Stomach (tissue), 9 donors: Measurements from ENCODE around the gene SFMBT2. TPM values are rescaled to one million over a fixed set of nuclear protein-coding genes. Genes with fewer than 3 reads are reported as not detected.

Experiments
- DNase-seq, 2 donors: peaks; one replicate each; pipeline versions ENCODE4 v3.0.0 to v3.0.0-alpha.2; 2013 to 2019
- H3K27ac ChIP-seq, 5 donors: fragments of 200-600 bp in 4 of 5; sonication (generic) in 4 of 5; one replicate each; pipeline ENCODE4 v1.5.1; 2013 to 2019; ENCODE audit warnings: mild to moderate bottlenecking in 1 of 5, moderate library complexity in 1 of 5
- H3K27me3 ChIP-seq, 3 donors: fragments of 200-600 bp; sonication (generic); one replicate each; pipeline ENCODE4 v1.5.1; 2017 to 2019; ENCODE audit warnings: mixed run types in 1 of 3
- H3K36me3 ChIP-seq, 4 donors: fragments of 200-600 bp; sonication (generic); 1 replicate in 3 of 4; 2 replicates in 1 of 4; pipeline ENCODE4 v1.5.1; 2016 to 2019
- H3K4me1 ChIP-seq, 4 donors: fragments of 200-600 bp; sonication (generic); one replicate each; pipeline ENCODE4 v1.5.1; 2016 to 2019
- H3K4me3 ChIP-seq, 4 donors: fragments of 200-600 bp; sonication (generic) in 3 of 4; one replicate each; pipeline ENCODE4 v1.5.1; 2016 to 2019; ENCODE audit warnings: mild to moderate bottlenecking in 1 of 4
- H3K9me3 ChIP-seq, 4 donors: fragments of 200-600 bp; sonication (generic); one replicate each; pipeline ENCODE4 v1.5.1; 2016 to 2019
- CTCF ChIP-seq, 7 experiments: fragments of 450-650 bp in 4 of 7; fragments of 200-600 bp in 3 of 7; sonication (generic) in 3 of 7; IDR thresholded peaks; one replicate each; pipeline ENCODE4 v1.5.1; 2016 to 2019; ENCODE audit warnings: antibody characterized with exemption in 7 of 7, control low read depth in 2 of 7, mild to moderate bottlenecking in 1 of 7
- EP300 ChIP-seq: sonication (generic); formaldehyde crosslinking; IDR thresholded peaks from one replicate; pipeline ENCODE4 v1.6.1; 2017; ENCODE audit warnings: antibody characterized with exemption
- POLR2A ChIP-seq, 4 donors: fragments of 450-650 bp; IDR thresholded peaks; one replicate each; pipeline ENCODE4 v1.6.1; 2016; ENCODE audit warnings: antibody characterized with exemption in 4 of 4, control low read depth in 2 of 4, mild to moderate bottlenecking in 1 of 4, moderate library complexity in 1 of 4
- POLR2AphosphoS5 ChIP-seq, 3 donors: sonication (generic); formaldehyde crosslinking; IDR thresholded peaks; one replicate each; pipeline ENCODE4 v1.6.1; 2016; ENCODE audit warnings: antibody characterized with exemption in 3 of 3
- WGBS, 5 donors: extraction: QIAGEN DNeasy Blood & Tissue Kit in 3 of 5; methylation state at CpG; one replicate each; pipeline versions ENCODE4 v1.1.5 to v1.1.7; 2013 to 2018; 5-methylcytosine and 5-hydroxymethylcytosine counted together
- intact Hi-C: fragments of 100-400 bp; cut with DNase I; formaldehyde crosslinking; loops from one replicate; pipeline ENCODE4 v1.15.1; 2023; ENCODE audit warnings: low total_unique reads
- polyA plus RNA-seq, 3 donors: library from polyadenylated mRNA; stranded (reverse); fragments of 200-250 nt; gene quantifications; one replicate each; pipeline ENCODE4 v1.2.3, GENCODE V29; 2013
- total RNA-seq, 5 donors: library from RNA; depleted of rRNA; stranded (reverse); fragments of >200 nt; gene quantifications; one replicate each; pipeline versions ENCODE4 v1.1.0 to v1.2.3, GENCODE V29; 2014 to 2016
- donor health status: healthy with polysubstance abuse.
- donor health status: Bipolar disorder and iron deficiency.
- donor health status: healthy.

The SFMBT2 gene
- total and polyA plus RNA-seq, 8 donors, result 0.90 to 17.3 (median 5.0) TPM

GRCh38 chr10:7412237-7412927, 1.5 kb upstream of the SFMBT2 start:
- H3K4me3 ChIP-seq, result peak overlapping the region; percentile 69 to 84 (median 74)
- peak overlapping the region in 3 of 5 donors; percentile 13 to 81 (median 41) for H3K27ac ChIP-seq
- peaks cover 0 to 61% (median 51%) of the 10 kb centered on the region in 3 donors for H3K27me3 ChIP-seq
- peaks cover 29 to 56% (median 55%) of the 10 kb centered on the region in 4 donors for H3K4me1 ChIP-seq
- no peaks in the 10 kb centered on the region for H3K36me3 ChIP-seq
- no peaks in the 10 kb centered on the region for H3K9me3 ChIP-seq
- DNase-seq, result peak in 1 of 2 donors; percentile 70
- intact Hi-C loops, result loop anchor here (10.0 kb wide), 1 partner anchor 498 kb away; no protein-coding TSS in a partner anchor
- no peak for TF ChIP-seq POLR2A (IDR thresholded peaks at IDR 0.05)
- 2 to 10% (median 3%) methylated on average over 38 to 51 of the region's 51 CpGs for WGBS, 5 donors

- Histone ChIP-seq H3K27ac (peak overlapping the region in 3 of 5 donors; percentile 74 to 87 (median 81)), H3K27me3 (peaks cover 0 to 61% (median 51%) of the 10 kb centered on the region in 3 donors), H3K4me3 (peak overlapping the region; percentile 69 to 84 (median 74)), H3K36me3 (no peaks in the 10 kb centered on the region), H3K4me1 (peaks cover 29 to 63% (median 61%) of the 10 kb centered on the region in 4 donors), H3K9me3 (no peaks in the 10 kb centered on the region)
- peak in 1 of 2 donors; percentile 49 for DNase-seq
- no peak for TF ChIP-seq CTCF (IDR thresholded peaks at IDR 0.05)
- TF ChIP-seq EP300, result no peak
- TF ChIP-seq POLR2A (IDR thresholded peaks at IDR 0.05), result no peak
- TF ChIP-seq POLR2AphosphoS5 (IDR thresholded peaks at IDR 0.05), result no peak
- intact Hi-C loops, result loop anchor here (10.0 kb wide), 1 partner anchor 497 kb away; no protein-coding TSS in a partner anchor
- WGBS, 5 donors, result 0 to 7% (median 5%) methylated on average over 15 to 38 of the region's 38 CpGs
Measured at GRCh38 chr10:7411671-7412128, 866 bp upstream of the SFMBT2 start.

- Histone ChIP-seq H3K4me1 (peaks cover 29 to 72% (median 63%) of the 10 kb centered on the region in 4 donors), H3K27me3 (peaks cover 0 to 61% (median 51%) of the 10 kb centered on the region in 3 donors)
- intact Hi-C loops, result loop anchor here (10.0 kb wide), 1 partner anchor 496 kb away; no protein-coding TSS in a partner anchor
Measured at GRCh38 chr10:7410301-7410861, 453 bp downstream of the SFMBT2 start.

GRCh38 chr10:7409732-7410168, 1.1 kb downstream of the SFMBT2 start:
- H3K27me3 ChIP-seq, result peaks cover 0 to 61% (median 51%) of the 10 kb centered on the region in 3 donors
- no peaks in the 10 kb centered on the region for H3K9me3 ChIP-seq
- TF ChIP-seq POLR2AphosphoS5 (IDR thresholded peaks at IDR 0.05) (no peak), POLR2A (IDR thresholded peaks at IDR 0.05) (no peak), EP300 (no peak), CTCF (IDR thresholded peaks at IDR 0.05) (no peak)
- WGBS, 5 donors, result 0 to 1% (median 1%) methylated on average over 15 of the region's 15 CpGs
- intact Hi-C loops, result loop anchor here (10.0 kb wide), 1 partner anchor 495 kb away; no protein-coding TSS in a partner anchor
- peak in 1 of 2 donors; percentile 40 for DNase-seq
- peaks cover 29 to 72% (median 63%) of the 10 kb centered on the region in 4 donors for H3K4me1 ChIP-seq
- no peaks in the 10 kb centered on the region for H3K36me3 ChIP-seq
- H3K4me3 ChIP-seq, result peak overlapping the region; percentile 69 to 84 (median 74)
- H3K27ac ChIP-seq, result peak overlapping the region in 4 of 5 donors; percentile 74 to 87 (median 80)

More at GRCh38 chr10:7410301-7410861, 453 bp downstream of the SFMBT2 start:
- Histone ChIP-seq H3K9me3 (no peaks in the 10 kb centered on the region), H3K4me3 (peak overlapping the region; percentile 69 to 84 (median 74)), H3K27ac (peak overlapping the region; percentile 56 to 87 (median 80)), H3K36me3 (no peaks in the 10 kb centered on the region)
- DNase-seq, result peak in 1 of 2 donors; percentile 55
- WGBS, 5 donors, result 0 to 1% (median 0%) methylated on average over 25 to 43 of the region's 43 CpGs
- TF ChIP-seq POLR2AphosphoS5 (IDR thresholded peaks at IDR 0.05) (no peak), CTCF (IDR thresholded peaks at IDR 0.05) (no peak), POLR2A (IDR thresholded peaks at IDR 0.05) (no peak), EP300 (no peak)
